ENCODE measurements around the gene ALDH4A1.
A peak's percentile ranks its signal among the peaks of the same experiment; 100 is the strongest.
"Not testable (repeated sequence)": the region's sequence is repeated elsewhere in the genome, so short reads cannot be mapped to it uniquely, and the experiment has no call there.

The ALDH4A1 gene

DNA sequence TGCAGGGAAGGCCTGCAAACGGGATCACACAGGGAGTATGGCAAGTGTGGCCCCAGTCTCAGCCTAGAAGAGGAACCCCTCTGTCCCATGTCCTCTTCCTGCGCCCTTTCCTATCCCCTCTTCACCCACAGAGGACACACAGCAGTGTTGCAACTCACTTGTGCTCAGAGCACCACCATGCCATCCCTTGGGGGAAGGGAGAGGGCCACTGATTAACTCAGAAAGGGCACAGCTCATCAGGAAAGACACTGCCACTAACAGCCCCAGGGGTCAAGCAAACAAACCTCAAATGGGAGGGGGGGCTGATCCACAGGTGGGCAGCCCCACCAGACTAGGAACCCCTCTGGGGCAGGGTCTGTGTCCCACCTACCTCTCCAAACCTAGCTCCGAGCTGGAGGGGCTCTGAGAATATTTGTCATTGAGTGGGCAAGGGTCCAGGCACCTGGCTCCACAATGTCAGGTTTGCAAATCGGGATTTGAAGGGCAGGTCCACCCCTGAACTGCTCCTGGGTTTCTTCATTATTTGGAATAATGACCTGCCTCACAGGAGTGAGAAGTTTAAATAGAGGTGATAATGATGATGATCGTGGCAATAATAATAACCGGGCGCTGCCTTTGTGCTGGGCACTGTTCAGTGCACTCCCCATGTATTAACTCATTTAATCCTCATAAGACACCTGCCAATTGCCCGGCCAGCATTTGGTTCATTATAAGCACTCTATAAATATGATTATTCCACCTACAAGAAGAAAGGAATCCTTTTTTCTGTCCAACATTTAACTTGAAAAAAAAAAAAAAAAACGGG lies 1.0 kb downstream of the ALDH4A1 start:
- no peak for DNase-seq (ENCODE audit: low read depth, low spot score)

DNA sequence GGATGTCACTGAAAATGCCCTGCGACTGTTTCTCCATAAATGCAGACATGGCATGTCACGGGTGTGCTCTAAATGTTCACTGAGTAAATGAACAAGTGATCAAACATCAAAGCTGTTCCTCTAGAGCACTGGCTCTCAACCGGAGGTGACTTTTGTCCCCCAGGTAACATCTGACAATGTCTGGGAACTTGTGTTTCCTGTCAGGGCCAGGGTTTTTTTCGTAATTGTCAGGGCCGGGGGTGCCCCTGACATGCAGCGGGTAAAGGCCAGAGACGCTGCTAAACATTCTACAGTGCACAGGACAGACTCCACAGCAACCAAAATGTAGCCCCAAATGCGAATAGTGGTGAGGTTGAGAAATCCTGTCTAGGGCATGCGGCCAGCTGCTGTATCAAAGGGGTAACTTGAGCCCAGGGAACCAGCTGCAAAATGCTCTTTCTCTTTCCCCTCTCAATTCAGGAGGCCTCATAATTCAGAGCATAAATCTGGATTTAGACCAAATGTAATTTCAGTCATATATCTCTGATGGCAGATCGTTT lies 2.0 kb downstream of the ALDH4A1 start:
- DNase-seq (ENCODE audit: low read depth, low spot score) = no peak

DNA sequence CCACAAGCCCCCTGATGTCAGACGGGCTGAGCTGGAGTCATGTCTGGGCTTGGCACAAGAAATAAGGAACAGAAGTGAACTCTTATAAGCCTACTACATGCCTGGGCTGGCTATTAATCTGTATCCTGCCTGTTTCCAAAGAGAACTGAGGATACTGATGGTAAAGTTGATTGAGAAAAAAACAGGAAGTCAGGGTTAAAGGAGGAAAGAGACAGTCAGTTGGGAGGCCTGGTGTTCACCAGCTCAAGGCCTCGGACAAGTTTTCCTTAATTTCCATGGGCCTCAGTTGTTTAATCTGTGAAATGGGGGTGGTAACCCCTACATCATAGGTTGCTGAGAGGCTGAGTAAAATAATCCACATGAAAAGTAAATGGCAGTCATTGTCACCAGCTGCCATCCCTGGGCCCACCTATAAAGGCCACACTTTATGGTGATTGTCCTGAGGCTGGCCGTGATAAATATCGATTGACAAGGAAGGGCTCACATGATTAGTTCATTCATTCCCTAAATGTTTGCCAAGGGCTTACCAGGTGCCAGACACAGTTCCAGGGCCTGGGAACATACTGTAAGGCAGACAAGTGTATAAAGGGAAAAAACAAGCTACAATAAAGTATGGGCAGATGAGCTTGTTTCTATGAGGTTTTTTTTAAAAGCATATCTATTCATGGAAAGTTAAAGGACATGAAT lies 2.8 kb downstream of the ALDH4A1 start:
- DNase-seq (ENCODE audit: low read depth, low spot score) = no peak

DNA sequence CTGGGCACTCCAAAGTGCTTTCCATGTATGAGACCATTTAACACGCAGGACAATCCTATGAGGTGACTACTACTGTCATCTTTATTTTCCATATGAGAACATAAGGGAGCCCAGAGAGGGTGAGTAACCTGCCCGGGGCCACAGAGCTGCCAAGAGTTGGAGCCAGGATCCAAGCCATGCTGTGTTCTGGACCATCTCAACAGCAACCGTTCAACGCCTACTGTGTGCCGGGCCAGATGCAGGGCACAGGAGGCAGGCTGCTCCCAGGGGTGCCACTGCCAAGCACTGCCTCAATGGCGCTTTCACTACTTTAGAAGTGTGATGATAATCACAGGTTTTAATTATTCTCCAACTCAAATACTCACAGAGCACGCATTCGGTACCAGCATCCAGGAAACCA lies 3.8 kb downstream of the ALDH4A1 start:
- no peak for DNase-seq (ENCODE audit: low read depth, low spot score)

DNA sequence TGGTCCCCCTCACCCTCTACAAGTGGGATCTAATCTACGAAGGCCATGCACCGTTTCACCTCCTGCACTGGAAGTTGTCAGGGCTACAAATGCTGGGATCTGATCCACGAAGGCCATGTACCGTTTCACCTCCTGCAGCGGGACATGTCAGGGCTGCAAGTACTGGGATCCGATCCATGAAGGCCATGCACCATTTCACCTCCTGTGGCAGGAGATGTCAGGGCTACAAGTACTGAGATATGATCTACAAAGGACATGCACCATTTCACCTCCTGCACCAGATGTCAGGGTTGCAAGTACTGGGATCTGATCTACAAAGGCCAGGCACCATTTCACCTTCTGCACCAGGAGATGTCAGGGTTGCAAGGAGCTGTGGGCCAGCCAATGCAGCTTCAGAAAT lies 7.0 kb downstream of the ALDH4A1 start:
- no peak for DNase-seq (ENCODE audit: low read depth, low spot score)

DNA sequence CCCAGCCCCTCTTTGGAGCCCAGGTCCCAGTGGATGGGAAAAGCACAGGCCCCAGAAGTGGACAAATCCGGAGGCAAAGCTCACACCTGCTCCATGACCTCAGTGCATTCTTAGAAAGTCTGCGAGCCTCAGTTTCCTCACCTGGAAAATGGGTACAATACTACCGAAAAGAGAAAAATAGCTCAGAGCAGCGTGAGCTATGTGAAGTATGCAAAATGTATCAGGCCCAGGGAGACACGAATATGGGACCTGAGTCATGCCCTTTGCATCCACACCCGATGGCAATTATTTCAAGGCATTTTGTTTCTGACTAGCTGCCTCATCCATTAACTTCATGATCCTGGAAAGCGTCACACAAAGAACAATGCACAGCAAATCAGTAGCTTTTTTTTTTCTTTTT lies 9.2 kb downstream of the ALDH4A1 start:
- peak; percentile 51 for DNase-seq (ENCODE audit: low read depth, low spot score)

DNA sequence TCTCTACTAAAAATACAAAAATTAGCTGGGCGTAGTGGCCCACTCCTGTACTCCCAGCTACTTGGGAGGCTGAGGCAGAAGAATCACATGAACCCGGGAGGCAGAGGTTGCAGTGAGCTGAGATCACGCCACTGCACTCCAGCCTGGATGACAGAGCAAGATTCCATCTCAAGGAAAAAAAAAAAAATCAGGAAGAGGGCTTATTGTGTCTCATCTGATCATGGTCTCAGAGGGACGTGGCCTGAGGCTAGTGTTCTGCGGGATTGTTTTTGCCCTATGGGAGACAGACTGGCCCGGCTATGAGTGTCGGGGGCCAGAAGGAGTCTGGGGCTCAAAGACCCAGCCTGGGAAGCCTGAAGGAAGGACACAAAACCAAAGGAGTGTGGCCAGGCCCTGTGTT lies 10.5 kb downstream of the ALDH4A1 start:
- DNase-seq (ENCODE audit: low read depth, low spot score) = not testable (repeated sequence)

DNA sequence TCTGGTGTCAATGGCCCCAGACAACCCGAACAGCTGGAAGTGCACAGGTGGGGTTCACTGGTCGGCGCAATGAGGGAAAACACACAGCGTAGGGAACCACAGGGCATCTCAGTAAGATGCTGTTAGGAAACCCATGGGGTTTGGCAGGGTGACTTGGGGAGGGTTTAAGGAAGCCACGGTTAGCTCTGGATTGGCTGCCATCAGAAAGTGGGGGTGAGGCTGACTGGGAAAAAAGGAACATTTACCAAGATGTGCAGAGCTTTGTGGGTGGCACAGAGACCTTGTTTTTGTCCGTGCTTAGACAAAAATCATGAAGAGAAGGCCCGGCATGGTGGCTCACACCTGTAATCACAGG lies 11.0 kb downstream of the ALDH4A1 start:
- DNase-seq (ENCODE audit: low read depth, low spot score) = no peak

DNA sequence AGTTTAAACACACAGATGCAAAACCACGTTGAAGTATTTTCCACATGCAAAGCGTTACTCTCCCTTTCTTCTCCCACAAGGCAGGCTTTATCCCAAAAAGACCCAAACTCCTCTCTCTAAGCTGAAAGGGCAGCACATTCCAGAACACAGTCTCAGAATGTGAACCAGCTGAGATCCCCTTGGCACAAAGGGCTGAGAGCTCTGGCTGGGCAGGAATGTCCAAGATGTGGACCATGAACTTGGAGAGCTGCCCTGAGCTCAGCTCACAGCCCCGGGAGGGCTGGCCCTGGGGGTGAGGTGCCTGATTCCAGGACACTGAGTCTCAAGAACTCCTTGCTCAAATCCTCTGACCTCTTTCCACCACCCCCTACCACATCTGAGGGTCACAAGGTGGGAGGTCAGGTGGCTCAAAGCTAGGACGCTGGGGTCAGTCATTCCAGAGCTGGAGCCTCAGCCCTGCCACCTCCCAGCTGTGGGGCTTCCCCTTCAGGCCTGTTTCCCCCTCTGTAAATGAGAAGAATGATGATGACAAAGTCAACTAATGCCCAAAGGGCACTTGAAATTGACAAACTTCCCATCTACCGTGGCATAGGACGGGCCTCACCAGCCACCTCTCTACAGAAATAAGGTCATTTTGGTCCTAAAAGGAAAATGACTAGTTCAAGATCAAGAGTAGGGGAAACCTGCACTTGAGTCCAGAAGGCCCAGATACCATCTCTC lies 11.5 kb downstream of the ALDH4A1 start:
- DNase-seq (ENCODE audit: low read depth, low spot score) = peak; percentile 95

DNA sequence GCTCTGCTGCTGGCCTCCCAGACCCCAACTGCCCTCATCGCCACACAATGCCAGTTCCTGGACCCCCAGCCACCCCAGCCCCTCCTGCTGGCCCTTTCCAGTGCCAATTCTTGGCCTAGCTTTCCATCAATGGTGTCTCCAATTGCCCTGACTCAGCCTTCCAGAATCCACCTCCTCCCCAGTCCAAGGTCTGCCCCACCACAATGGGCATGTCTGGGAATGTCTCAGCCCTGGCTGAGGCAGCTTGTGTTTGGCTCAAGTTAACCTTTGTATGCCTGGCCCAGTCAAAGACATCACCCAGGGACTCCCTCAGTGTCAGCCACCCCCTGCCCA lies 16.4 kb downstream of the ALDH4A1 start:
- peak; percentile 92 for DNase-seq (ENCODE audit: low read depth, low spot score)

DNA sequence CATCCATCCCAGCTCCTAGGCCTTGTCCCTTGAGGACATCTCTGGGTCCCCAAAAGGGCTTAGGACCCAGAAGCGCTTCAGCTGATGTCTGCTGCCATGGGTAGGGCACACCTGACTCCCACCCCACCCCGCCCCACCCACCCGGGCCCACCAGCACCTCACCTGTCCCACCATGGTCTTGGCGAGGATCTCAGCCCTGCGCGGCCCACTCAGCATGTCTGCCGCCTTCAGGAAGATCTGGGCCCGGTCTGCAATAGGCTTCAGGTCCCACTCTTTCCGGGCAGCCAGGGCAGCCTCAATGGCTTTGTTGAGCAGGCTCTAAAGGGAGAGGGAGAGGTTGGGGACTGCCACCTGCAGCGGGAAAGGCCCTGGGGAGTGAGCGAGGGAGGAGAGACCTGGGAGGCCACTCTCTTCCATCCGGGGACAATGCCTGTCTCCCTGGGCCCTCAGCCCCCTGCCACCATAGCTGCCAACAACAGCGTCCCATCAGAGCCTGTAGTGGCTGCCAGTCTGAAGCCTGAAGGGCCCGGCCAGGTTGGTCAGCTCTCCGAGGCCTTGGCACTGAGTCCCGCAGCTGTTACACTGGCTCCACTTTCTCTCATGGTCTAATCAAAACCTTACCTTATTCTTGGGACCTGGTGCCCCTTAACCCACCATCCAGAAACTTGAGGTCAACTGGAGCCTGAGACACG lies 16.9 kb downstream of the ALDH4A1 start:
- DNase-seq (ENCODE audit: low read depth, low spot score) = no peak

DNA sequence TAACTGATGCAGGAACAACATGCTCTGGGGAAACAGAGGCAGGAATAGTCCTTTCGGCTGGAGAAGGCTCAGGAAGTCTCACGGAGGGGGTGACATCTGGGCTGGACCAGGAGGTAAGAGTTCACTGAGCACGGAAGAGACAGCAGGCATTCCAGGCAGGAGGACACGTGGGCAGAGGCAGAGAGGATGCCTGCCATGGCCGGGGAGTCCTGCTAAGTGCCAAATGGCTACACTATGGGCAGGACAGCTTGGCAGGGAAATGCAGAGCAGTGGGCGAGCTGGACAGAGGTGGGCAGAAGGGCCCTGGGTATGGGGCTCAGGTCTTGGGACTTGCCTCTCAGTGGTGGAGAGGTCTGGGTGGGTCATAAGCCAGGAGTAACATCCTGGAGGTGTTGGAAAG lies 17.6 kb downstream of the ALDH4A1 start:
- no peak for DNase-seq (ENCODE audit: low read depth, low spot score)

DNA sequence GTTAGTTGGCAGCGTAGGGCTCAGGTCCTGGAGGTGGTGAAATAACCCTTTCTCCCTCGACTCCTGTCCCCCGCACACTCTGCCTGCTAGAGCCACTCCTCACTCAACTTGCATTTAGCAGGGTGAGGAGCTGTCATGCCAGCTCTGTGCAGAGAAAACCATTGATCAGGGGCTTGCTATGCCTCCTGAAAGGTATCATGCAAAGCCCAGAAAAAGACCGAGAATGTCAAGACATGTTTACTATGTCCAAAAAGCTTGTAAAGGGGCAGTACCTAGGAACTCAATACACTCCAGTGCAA lies 18.0 kb downstream of the ALDH4A1 start:
- no peak for DNase-seq (ENCODE audit: low read depth, low spot score)

DNA sequence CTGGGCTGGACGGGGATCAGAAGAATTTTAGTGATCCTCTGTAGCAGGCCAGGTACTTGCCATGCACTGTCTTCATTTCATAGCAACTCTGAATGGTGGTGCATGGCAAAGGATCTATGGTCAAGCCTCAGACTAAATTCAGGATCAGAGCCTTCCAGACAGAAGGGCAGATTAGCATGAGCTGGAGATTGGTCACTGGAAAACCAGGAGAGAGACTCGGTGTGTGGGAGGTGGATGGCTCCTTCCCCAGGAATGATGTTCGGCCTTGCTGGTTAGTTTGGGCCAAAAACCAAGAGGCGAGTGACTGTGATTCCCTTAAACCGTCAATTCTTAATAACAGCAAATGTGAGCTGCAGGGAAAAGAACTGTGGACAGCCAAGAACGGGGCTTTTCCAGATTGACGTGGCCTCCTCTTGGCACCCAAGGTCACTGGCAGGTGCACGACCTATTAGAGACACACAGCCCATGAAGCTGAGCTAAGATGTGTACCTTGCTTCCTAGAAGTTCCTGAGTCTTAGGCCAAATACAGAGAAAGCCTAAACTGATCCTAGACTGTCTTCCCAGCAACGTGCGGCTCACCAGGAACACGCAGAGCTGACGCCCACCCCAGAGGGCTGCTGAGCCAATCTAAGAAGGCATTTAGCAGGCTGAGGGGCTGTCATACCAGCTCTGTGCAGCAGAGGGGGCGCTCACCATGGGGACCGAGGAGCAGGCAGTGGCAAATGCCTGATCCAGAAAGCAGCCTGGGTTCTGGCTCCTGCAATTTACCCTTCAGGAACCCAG lies 18.5 kb downstream of the ALDH4A1 start:
- peak; percentile 90 for DNase-seq (ENCODE audit: low read depth, low spot score)

DNA sequence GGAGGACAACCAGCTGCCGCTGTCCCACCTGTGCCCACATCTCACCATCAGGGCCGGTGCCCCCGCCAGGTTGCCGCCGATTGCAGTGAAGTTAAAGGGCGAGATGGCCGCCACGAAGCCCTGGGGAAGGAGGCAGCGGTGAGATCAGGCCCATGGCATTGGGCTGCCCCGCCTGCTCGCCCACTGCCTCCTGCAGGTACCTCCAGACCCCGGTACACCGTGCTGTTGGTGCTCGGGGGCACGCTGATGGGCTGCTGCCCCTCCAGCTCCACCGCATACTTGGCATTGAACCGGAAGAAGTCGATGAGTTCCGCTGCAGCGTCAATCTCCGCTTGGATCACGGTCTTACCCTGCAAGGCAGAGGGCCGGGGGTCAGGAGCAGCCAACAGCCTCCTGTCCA lies 19.3 kb downstream of the ALDH4A1 start:
- DNase-seq (ENCODE audit: low read depth, low spot score) = no peak

DNA sequence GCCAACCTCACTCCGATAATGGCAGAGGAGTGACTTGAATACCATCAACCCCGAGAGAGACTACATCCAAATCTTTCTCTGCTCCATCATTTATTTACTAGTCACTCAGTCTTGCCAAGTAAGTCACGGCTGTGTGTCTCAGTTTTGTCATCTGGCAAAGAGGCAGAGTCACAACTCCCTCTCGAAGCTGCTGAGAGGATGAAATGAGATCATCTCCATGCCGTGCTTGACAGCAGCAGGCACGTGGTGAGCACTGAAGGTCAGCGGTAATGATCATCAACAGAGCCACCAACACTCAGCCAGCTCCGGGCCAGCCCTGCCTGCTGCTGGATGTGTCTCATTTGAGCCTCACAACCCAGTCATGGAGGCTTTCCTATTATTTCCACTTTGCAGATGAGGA lies 19.9 kb downstream of the ALDH4A1 start:
- DNase-seq (ENCODE audit: low read depth, low spot score) = no peak

DNA sequence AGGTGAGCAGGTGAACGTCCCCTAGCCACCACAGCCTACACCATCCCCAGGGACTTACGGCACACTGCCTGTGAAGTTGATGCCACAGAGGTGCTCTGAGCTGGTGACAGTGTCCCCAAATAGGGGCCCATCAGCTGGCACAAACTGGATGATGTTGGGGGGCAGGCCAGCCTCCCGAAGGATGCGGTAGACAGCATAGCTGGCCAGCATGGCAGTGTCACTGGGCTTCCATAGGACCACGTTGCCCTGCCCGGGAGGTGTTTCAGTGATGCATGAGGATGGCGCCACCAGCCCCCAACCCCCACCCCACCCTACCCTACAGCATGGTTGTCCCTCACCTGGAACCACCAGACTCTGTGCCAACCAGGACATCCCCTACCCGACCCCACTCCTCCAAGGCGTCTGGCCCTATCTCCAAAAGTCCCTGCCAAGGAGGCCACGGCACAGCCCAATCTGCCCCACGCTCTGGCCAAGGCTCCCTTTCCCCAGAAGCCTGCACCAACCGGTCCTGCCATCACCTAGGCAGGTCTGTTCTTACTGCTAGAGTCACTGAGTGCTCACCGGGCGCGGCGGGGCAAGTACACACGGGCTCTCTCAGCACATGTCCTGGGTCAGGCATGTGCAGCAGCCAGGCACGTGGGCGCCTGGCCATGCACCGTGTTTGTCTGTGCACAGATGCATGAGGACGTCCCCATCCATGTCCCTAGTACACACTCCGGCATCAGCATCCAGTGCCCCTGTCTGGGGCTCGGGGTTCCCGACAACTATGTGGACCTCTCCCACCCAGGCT lies 20.5 kb downstream of the ALDH4A1 start:
- DNase-seq (ENCODE audit: low read depth, low spot score) = no peak

DNA sequence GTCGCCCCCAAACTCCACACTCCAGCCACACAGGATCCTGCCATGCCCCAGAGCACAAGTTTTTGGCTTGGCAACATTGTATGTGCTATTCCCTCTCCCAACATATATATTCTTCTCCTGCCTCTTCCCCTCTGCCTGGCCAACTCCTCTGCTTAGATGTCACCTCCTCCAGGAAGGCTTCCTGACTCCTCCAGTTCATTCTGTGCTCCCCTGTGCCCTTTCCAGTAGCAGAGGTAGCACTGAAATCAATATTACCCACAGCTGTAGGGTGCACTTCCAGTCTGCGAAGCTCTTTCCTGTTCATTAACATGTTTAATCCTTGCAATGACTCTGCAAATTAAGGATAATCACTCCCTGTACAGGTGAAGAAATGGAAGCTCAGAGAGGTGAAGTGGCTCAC lies 21.2 kb downstream of the ALDH4A1 start:
- no peak for DNase-seq (ENCODE audit: low read depth, low spot score)

DNA sequence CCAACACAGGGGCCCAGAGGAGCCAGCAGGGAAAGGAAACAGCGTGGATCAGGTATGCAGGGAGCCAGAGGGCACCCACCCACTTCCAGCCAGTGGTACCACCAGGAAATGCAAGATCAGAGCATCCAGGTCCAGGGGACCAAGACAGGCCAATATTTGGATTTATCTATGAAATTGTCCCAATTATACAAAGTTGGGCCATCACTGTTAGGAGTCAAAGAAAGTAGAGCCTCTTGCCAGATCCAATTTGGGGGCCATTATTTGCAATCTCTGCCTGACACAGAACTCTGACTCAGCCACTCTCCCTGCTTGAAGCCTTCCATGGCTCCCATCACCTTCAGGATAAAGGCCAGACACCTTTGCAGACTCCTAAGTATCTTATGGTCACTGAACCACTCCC lies 21.8 kb downstream of the ALDH4A1 start:
- DNase-seq (ENCODE audit: low read depth, low spot score) = no peak

DNA sequence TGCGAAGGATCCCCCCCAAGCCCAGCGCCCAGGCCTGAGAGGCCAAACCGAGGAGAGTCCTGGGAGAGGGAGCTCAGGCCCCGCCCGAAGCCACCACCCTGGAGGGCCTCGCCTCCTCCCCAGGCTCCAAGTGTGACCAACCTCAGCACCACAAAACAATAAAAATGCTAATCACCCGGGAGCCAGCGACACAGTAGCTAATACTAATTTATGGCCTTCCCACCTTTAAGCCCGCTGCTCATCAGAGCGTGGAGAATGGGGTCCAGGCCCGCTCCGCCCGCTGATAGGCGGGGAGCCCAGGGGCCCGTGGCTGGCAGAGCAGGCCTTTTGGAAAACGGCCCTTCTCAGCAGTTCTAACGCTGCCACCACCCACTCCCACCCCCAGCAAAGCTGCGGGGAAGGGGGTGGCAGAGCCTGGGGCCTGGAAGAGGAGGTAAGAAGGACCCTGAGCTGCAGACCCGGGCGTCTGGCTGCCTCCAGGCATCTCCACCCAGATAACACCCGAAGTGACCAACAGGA lies 22.5 kb downstream of the ALDH4A1 start:
- DNase-seq (ENCODE audit: low read depth, low spot score) = peak; percentile 42
